ENCODE measurements around the gene POLDIP2. TPM values are rescaled to one million over a fixed set of nuclear protein-coding genes. Genes with fewer than 3 reads are reported as not detected.

Gene POLDIP2
- total RNA-seq, 1 donor from 2014 or later, result 103 TPM

DNA sequence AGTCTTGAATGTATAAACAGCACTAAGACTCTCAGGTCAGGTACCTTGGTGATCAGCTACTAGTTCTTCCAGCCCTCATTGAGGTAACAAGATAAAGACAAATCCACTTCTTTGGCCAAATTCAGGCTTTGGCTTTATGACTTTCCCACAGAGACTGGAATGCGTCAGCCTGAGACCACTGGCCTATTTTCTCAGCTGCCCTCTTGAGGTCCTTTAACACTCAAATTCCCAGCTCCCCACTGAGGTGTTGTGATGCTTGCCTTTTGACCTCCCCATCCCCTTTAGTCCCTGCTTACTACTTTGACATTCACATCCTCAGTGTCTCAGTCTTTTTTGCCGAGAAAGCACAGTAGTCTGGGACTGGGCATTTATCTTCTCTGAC is 11.1 kb downstream of the POLDIP2 start:
- DNase-seq (ENCODE audit: low read depth), result no peak
- H3K36me3 ChIP-seq (ENCODE audit: control insufficient read depth, insufficient read depth, low read length), result peaks cover 9% of the 10 kb centered on the region
- no peaks in the 10 kb centered on the region for H3K27me3 ChIP-seq (ENCODE audit: control insufficient read depth, insufficient read depth, low read length)
- no peak overlapping the region for H3K4me3 ChIP-seq (ENCODE audit: low read depth, low read length)
- TF ChIP-seq, protein P1, sequence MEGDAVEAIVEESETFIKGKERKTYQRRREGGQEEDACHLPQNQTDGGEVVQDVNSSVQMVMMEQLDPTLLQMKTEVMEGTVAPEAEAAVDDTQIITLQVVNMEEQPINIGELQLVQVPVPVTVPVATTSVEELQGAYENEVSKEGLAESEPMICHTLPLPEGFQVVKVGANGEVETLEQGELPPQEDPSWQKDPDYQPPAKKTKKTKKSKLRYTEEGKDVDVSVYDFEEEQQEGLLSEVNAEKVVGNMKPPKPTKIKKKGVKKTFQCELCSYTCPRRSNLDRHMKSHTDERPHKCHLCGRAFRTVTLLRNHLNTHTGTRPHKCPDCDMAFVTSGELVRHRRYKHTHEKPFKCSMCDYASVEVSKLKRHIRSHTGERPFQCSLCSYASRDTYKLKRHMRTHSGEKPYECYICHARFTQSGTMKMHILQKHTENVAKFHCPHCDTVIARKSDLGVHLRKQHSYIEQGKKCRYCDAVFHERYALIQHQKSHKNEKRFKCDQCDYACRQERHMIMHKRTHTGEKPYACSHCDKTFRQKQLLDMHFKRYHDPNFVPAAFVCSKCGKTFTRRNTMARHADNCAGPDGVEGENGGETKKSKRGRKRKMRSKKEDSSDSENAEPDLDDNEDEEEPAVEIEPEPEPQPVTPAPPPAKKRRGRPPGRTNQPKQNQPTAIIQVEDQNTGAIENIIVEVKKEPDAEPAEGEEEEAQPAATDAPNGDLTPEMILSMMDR (IDR thresholded peaks at IDR 0.05; ENCODE audit: insufficient read depth, low read length, poor library complexity, severe bottlenecking), result no peak

DNA sequence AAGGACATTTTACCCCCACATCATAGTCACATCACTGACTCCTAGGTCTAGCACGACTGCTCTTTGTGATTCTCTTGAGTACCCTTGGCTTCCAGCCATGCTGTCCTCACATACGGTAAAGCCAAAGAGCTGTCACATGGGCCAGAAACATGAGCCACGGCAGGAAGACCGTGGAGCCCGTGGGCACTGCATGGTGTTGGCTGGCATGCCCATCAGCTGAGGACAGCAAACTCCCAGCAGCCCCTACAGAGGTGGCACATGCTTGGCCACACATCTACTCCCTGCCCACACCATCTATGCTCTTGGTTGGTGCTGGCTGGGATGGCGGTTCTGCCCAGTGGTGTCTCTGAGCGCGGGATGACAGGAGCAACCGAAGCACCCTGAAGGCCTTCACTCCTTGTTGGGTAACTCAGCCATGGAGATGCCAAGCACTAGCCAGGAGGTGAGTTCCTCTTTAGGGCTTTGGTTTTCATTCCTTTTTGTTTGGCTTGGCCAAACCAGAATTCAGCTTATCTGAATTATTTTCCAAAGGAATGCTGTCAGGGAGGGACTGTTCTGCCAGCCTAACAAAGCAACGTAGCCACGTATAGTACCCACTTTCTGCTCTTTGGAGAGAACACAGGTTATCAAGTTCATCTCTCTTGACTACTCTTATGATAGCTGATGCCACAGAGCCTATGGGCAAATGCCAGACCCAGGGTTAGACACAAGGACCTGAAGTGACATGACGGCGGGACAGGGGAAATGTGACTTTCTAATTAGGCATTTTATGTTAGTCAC is 11.7 kb downstream of the POLDIP2 start:
- no peak for DNase-seq (ENCODE audit: low read depth)
- Histone ChIP-seq H3K4me3 (ENCODE audit: low read depth, low read length) (no peak overlapping the region), H3K27me3 (ENCODE audit: control insufficient read depth, insufficient read depth, low read length) (no peaks in the 10 kb centered on the region), H3K36me3 (ENCODE audit: control insufficient read depth, insufficient read depth, low read length) (peaks cover 7% of the 10 kb centered on the region)
- TF ChIP-seq, protein P1 (IDR thresholded peaks at IDR 0.05; ENCODE audit: insufficient read depth, low read length, poor library complexity, severe bottlenecking), result no peak

DNA sequence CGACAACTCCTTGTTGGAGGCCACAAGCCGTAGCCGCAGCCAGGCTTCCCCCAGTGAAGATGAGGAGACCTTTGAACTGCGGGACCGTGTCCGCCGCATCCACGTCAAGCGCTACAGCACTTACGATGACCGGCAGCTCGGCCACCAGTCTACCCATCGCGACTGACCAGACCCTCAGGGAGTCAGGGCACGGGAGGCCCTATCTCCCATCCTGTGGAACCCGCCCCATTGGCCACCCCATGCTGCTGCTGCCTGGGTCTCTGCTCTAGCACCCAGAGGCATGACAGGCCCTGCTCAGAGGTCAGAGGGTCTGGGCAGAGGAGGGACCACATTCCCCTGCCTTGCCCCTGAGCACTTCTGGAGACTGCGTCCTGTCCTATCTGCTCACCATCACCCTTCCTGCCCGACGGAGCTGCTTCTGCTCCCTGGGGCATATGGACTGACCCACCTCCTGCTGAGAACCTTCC is 12.9 kb downstream of the POLDIP2 start:
- TF ChIP-seq, protein P1 (IDR thresholded peaks at IDR 0.05; ENCODE audit: insufficient read depth, low read length, poor library complexity, severe bottlenecking), result no peak
- DNase-seq (ENCODE audit: low read depth), result no peak
- no peak overlapping the region for H3K4me3 ChIP-seq (ENCODE audit: low read depth, low read length)
- H3K36me3 ChIP-seq (ENCODE audit: control insufficient read depth, insufficient read depth, low read length), result peaks cover 6% of the 10 kb centered on the region
- no peaks in the 10 kb centered on the region for H3K27me3 ChIP-seq (ENCODE audit: control insufficient read depth, insufficient read depth, low read length)

DNA sequence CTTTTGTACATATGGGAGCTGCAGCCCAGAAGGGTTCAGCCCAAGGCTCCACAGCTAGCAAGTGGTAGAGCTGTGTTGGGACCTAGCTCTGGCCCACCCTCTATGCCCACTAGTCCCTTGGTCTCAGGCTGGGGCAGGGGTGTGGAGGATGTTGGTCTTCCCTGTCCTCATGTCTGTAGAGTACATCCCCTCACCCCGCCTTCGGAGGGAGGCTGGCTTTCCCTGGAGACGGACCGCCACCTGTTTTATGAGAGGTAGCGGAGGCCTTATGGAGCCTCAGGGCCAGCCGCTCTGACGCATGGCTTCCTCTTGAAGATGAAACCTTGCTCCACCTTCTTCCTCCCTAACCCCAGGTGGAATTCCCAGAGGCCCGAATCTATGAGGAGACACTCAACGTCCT is 13.3 kb downstream of the POLDIP2 start:
- peaks cover 6% of the 10 kb centered on the region for H3K36me3 ChIP-seq (ENCODE audit: control insufficient read depth, insufficient read depth, low read length)

DNA sequence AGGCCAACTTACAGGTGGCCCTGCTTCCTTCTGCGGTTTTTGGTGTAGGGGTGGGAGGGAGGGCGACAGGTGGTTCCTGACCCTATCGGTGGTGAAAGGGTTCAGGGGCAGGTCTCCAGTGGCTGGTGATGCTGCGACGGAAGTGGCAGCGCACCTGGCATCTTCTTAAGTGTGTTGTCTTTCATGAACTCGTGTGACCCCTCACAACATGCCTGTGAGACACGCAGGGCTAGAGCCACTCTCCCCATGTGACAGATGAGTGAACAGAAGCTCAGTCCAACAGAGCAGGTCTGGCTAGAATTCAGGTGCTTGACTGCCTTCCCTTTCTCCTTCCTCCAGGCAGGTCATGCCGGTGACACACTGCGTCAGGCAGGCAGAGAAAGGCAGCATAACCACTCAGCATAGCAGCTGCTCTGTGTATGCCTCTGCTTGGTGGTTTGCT is 13.8 kb downstream of the POLDIP2 start:
- DNase-seq (ENCODE audit: low read depth), result no peak
- no peak overlapping the region for H3K4me3 ChIP-seq (ENCODE audit: low read depth, low read length)
- H3K36me3 ChIP-seq (ENCODE audit: control insufficient read depth, insufficient read depth, low read length), result peaks cover 4% of the 10 kb centered on the region
- TF ChIP-seq, protein P1 (IDR thresholded peaks at IDR 0.05; ENCODE audit: insufficient read depth, low read length, poor library complexity, severe bottlenecking), result no peak
- H3K27me3 ChIP-seq (ENCODE audit: control insufficient read depth, insufficient read depth, low read length), result no peaks in the 10 kb centered on the region

More for the DNA sequence above, 13.3 kb downstream of the POLDIP2 start:
- Histone ChIP-seq H3K27me3 (ENCODE audit: control insufficient read depth, insufficient read depth, low read length) (no peaks in the 10 kb centered on the region), H3K4me3 (ENCODE audit: low read depth, low read length) (no peak overlapping the region)
- no peak for DNase-seq (ENCODE audit: low read depth)
- TF ChIP-seq, protein P1 (IDR thresholded peaks at IDR 0.05; ENCODE audit: insufficient read depth, low read length, poor library complexity, severe bottlenecking), result no peak

All from kidney epithelial cell (primary cell).